RKO (cell line): ENCODE data around the gene ATG2A.

Experiments
- DNase-seq: peaks from one replicate; pipeline ENCODE4 v3.0.0-alpha.2; 2016; ENCODE audit warnings: low spot score

Gene ATG2A

GRCh38 chr11:64885367-64886286 is 31.4 kb downstream of the ATG2A start:
- DNase-seq = peak; percentile 81

GRCh38 chr11:64884019-64884418 is 33.0 kb downstream of the ATG2A start:
- DNase-seq = no peak

GRCh38 chr11:64883575-64883974 is 33.4 kb downstream of the ATG2A start:
- DNase-seq = no peak

- DNase-seq = no peak
These were observed 34.8 kb downstream of the ATG2A start for GRCh38 chr11:64882243-64882642.

GRCh38 chr11:64881476-64881875 is 35.5 kb downstream of the ATG2A start:
- DNase-seq = no peak

- DNase-seq = no peak
These were observed 36.6 kb downstream of the ATG2A start for GRCh38 chr11:64880240-64881001.

- DNase-seq = no peak
These were observed 37.6 kb downstream of the ATG2A start for GRCh38 chr11:64879244-64879900.

- DNase-seq = peak; percentile 96
These were observed 38.3 kb downstream of the ATG2A start, which contains the start of gene EHD1 for GRCh38 chr11:64878494-64879243. Gene EHD1 (minus strand): TSS chr11:64878621. CDS start chr11:64878464, 157 bp downstream.

- no peak for DNase-seq
These were observed 38.9 kb downstream of the ATG2A start for GRCh38 chr11:64878223-64878493.

- DNase-seq = no peak
These were observed 39.4 kb downstream of the ATG2A start for GRCh38 chr11:64877390-64878222.

- DNase-seq = no peak
These were observed 40.1 kb downstream of the ATG2A start for GRCh38 chr11:64876835-64877341.

- DNase-seq = no peak
These were observed 40.7 kb downstream of the ATG2A start for GRCh38 chr11:64876229-64876750.

GRCh38 chr11:64875369-64876228 is 41.4 kb downstream of the ATG2A start:
- no peak for DNase-seq

- no peak for DNase-seq
These were observed 42.4 kb downstream of the ATG2A start for GRCh38 chr11:64874308-64875240.

GRCh38 chr11:64872790-64873488 is 44.1 kb downstream of the ATG2A start:
- no peak for DNase-seq

GRCh38 chr11:64871492-64871891 is 45.5 kb downstream of the ATG2A start:
- DNase-seq = no peak

GRCh38 chr11:64870893-64871466 is 46.0 kb downstream of the ATG2A start:
- no peak for DNase-seq
